ENCODE results near the gene CLMN.

Gene CLMN

DNA sequence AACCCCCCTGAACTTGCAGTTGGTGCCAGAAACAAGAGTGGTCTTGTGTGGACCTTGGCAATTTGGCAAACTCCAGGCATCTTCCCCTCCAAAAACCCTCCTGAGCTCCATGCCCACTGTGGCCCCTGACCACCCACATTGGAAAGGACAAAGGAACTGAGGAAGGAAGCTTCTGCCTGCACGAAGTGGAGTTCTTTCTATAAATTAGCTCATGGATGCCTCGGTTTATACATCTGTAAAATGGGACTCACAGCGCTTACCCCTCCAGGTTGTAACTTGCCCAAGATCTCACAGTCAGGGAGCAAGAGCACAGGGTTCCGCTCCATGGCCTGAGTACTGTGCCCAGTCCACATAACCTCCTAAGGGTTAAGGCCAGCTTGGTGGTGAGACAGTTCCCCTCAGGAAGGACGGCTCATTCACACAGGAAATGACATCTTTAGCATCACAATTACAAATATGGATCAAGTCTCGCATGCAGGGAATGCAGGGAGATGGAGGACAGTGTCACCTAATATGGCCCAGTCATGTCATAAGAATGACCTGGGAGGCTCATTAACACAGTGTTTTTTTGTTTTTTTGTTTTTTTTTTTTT lies 66.6 kb downstream of the CLMN start:
- TF ChIP-seq, protein P1, sequence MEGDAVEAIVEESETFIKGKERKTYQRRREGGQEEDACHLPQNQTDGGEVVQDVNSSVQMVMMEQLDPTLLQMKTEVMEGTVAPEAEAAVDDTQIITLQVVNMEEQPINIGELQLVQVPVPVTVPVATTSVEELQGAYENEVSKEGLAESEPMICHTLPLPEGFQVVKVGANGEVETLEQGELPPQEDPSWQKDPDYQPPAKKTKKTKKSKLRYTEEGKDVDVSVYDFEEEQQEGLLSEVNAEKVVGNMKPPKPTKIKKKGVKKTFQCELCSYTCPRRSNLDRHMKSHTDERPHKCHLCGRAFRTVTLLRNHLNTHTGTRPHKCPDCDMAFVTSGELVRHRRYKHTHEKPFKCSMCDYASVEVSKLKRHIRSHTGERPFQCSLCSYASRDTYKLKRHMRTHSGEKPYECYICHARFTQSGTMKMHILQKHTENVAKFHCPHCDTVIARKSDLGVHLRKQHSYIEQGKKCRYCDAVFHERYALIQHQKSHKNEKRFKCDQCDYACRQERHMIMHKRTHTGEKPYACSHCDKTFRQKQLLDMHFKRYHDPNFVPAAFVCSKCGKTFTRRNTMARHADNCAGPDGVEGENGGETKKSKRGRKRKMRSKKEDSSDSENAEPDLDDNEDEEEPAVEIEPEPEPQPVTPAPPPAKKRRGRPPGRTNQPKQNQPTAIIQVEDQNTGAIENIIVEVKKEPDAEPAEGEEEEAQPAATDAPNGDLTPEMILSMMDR (IDR thresholded peaks at IDR 0.05; ENCODE audit: borderline replicate concordance, insufficient read depth, low read depth, low read length) = no peak
- no peak overlapping the region for H3K4me3 ChIP-seq (ENCODE audit: low read depth, low read length)

DNA sequence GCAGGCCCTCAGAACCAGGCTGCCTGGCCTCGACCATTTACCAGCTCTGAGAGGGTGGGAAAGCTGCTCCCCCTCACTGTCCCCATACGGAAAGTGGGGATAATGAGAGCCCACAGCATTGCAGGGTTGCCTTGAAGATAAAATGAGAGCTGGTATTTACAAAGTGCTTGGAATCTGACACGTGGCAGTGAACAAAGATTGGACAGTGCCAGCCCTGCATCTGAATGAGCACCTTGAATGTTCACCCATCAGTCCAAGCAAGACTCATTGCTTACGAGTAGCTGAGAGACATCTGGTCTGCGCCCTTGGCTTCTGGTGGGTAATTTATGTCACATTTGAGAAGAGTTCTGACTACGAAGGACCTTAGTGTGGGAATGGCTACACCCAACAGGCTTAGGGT lies 67.5 kb downstream of the CLMN start:
- no peak overlapping the region for H3K4me3 ChIP-seq (ENCODE audit: low read depth, low read length)
- TF ChIP-seq, protein P1 (IDR thresholded peaks at IDR 0.05; ENCODE audit: borderline replicate concordance, insufficient read depth, low read depth, low read length) = no peak

DNA sequence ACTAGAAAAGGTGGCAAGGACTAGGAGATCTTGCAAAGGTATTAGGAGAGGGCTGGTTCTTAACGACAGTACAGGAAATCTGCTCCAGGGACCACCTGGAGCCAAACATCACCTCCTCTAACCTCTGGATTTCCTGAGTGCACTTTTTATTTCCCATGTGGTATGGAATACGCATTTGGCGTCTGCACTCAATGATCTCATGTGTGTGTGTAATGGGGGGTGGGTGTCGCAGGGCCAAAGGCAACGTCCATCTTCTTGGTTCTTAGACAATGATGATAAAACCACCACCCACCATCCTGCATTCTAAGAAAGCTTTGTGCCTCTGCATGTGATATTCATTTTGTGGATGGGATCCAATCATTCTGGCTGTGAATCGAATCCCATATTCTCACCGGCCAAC lies 68.8 kb downstream of the CLMN start:
- TF ChIP-seq, protein P1 (IDR thresholded peaks at IDR 0.05; ENCODE audit: borderline replicate concordance, insufficient read depth, low read depth, low read length) = no peak
- no peak overlapping the region for H3K4me3 ChIP-seq (ENCODE audit: low read depth, low read length)

DNA sequence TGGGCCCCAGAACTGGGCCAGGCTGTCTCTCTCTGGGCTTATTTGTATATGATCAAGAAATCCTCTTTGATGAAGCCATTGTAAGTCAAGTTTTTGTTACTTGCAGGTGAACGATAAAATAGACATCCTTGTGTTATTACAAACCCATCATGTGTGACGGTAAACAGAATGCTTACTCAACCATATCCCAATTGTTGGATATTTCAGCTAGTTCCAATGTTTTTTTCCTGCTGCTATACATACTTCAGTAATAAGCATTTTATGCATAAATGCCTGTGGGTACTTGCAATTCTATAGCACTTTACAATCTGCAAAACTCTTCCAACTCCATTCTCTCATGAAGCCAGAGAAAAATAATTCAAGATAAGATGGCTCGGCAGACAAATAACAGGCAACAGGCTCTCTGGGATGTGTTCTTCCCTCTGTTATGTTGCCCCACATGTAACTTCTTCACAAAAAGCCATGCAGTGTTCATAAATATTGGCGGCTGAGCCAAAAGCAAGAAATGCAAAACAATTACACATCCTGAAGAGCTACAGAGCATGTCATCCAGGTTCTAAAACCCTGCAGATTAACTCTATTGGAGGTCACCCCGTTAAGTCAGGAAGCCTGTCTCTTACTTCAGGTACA lies 69.5 kb downstream of the CLMN start:
- TF ChIP-seq, protein P1 (IDR thresholded peaks at IDR 0.05; ENCODE audit: borderline replicate concordance, insufficient read depth, low read depth, low read length) = no peak
- H3K4me3 ChIP-seq (ENCODE audit: low read depth, low read length) = no peak overlapping the region

DNA sequence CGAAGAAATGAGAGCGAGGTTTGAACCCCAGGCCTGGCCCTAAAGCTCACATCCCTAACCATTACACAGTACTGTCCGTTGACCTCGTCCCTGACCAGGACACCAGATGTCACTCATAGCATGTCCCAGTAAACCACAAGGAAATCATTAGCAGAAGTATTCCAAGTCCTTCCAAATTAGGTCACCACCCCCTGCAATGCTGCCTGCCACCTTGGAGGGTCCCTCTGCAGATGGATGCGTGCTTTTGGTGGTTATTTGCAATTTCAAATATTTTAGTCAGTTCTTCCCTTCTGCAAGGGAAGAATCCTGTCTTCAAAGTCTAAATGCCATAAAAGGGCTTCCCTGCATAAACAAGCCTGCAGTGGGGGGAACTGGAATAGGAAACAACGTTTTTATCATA lies 71.3 kb downstream of the CLMN start:
- no peak overlapping the region for H3K4me3 ChIP-seq (ENCODE audit: low read depth, low read length)
- TF ChIP-seq, protein P1 (IDR thresholded peaks at IDR 0.05; ENCODE audit: borderline replicate concordance, insufficient read depth, low read depth, low read length) = no peak

DNA sequence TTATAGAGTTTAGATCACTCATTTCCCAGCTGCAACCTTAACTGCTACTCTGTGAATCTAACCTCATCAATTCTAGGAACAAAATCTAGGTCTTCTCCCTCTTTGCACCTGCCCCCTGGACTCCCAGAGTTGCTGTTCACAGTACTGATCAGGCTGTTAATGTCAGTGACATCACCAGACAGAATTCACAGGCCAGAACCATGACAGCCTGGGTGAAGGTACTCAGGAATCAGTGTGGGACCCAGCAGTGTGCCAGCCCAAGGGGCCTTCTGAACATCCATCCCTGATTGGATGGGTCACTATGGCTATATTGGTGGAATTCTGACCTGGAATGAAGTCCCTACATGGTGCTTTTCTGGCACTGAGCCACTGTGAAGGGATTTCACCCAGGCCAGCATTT lies 72.8 kb downstream of the CLMN start:
- TF ChIP-seq, protein P1 (IDR thresholded peaks at IDR 0.05; ENCODE audit: borderline replicate concordance, insufficient read depth, low read depth, low read length) = no peak
- H3K4me3 ChIP-seq (ENCODE audit: low read depth, low read length) = no peak overlapping the region

DNA sequence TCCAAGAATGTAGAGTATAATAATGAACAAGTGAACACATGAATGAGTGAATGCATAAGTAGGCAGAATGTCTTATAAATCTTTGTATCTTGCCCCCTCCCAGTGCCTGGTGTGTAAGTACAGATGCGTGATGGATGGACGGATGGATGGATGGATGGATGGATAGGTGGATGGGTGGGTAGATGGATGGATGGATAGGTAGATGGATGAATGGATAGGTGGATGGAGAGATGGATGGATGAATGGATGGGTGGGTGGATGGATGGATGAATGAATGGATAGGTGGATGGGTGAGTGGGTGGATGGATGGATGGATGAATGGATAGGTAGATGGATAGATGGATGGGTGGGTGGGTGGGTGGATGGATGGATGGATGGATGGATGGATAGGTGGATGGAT lies 74.4 kb downstream of the CLMN start:
- H3K4me3 ChIP-seq (ENCODE audit: low read depth, low read length) = no peak overlapping the region
- TF ChIP-seq, protein P1 (IDR thresholded peaks at IDR 0.05; ENCODE audit: borderline replicate concordance, insufficient read depth, low read depth, low read length) = no peak

Data from GM12875 (cell line).